T-helper 2 cell treated with Interferon-gamma antibody and Interleukin-4, amounts not matched to agents 5 μg/mL and 100 μg/mL, for 36 hours (primary cell): ENCODE measurements around the gene IGF2.

Experiments
- DNase-seq: peaks from one replicate; pipeline ENCODE4 v3.0.0; 2021; ENCODE audit warnings: low spot score
- H3K27ac Mint-ChIP-seq: one replicate; pipeline ENCODE4 v1.8.0; 2021; ENCODE audit warnings: mild to moderate bottlenecking, mixed read lengths
- H3K27me3 Mint-ChIP-seq: one replicate; pipeline ENCODE4 v1.8.0; 2021; ENCODE audit warnings: low read depth, mixed read lengths
- H3K36me3 Mint-ChIP-seq: one replicate; pipeline ENCODE4 v1.8.0; 2021; ENCODE audit warnings: low read depth, mixed read lengths
- H3K4me1 Mint-ChIP-seq: one replicate; pipeline ENCODE4 v1.8.0; 2021; ENCODE audit warnings: low read depth, mixed read lengths
- H3K4me3 Mint-ChIP-seq: one replicate; pipeline ENCODE4 v1.8.0; 2022; ENCODE audit warnings: mild to moderate bottlenecking, moderate library complexity, mixed read lengths
- H3K9me3 Mint-ChIP-seq: one replicate; pipeline ENCODE4 v1.8.0; 2021; ENCODE audit warnings: mixed read lengths

Gene IGF2

GRCh38 chr11:2164861-2165555, 25.8 kb upstream of the IGF2 start:
- no peaks in the 10 kb centered on the region for H3K9me3 Mint-ChIP-seq
- H3K4me1 Mint-ChIP-seq = no peaks in the 10 kb centered on the region
- H3K36me3 Mint-ChIP-seq = no peaks in the 10 kb centered on the region
- H3K4me3 Mint-ChIP-seq = no peak overlapping the region
- H3K27ac Mint-ChIP-seq = no peak overlapping the region
- DNase-seq = no peak
- H3K27me3 Mint-ChIP-seq = no peaks in the 10 kb centered on the region

- Mint-ChIP-seq H3K27me3 (no peaks in the 10 kb centered on the region), H3K4me3 (no peak overlapping the region), H3K9me3 (no peaks in the 10 kb centered on the region), H3K36me3 (no peaks in the 10 kb centered on the region), H3K4me1 (no peaks in the 10 kb centered on the region), H3K27ac (no peak overlapping the region)
- no peak for DNase-seq
Measured at GRCh38 chr11:2164081-2164480, 24.9 kb upstream of the IGF2 start.

GRCh38 chr11:2163428-2163978, 24.3 kb upstream of the IGF2 start:
- no peak overlapping the region for H3K4me3 Mint-ChIP-seq
- no peak overlapping the region for H3K27ac Mint-ChIP-seq
- H3K36me3 Mint-ChIP-seq = no peaks in the 10 kb centered on the region
- no peaks in the 10 kb centered on the region for H3K4me1 Mint-ChIP-seq
- no peak for DNase-seq
- H3K9me3 Mint-ChIP-seq = no peaks in the 10 kb centered on the region
- H3K27me3 Mint-ChIP-seq = no peaks in the 10 kb centered on the region

GRCh38 chr11:2160736-2161259, 21.6 kb upstream of the IGF2 start, which contains the start of gene INS:
INS (minus strand) TSS chr11:2161209; CDS start chr11:2160971, 238 bp downstream.
- H3K27ac Mint-ChIP-seq = no peak within 1 kb of the TSS
- no peak for DNase-seq
- no peaks in the 10 kb centered on the region for H3K36me3 Mint-ChIP-seq
- H3K4me1 Mint-ChIP-seq = no peaks in the 10 kb centered on the region
- H3K4me3 Mint-ChIP-seq = no peak within 1 kb of the TSS
- H3K9me3 Mint-ChIP-seq = no peaks in the 10 kb centered on the region
- H3K27me3 Mint-ChIP-seq = no peaks in the 10 kb centered on the region

- no peaks in the 10 kb centered on the region for H3K27me3 Mint-ChIP-seq
- no peak overlapping the region for H3K4me3 Mint-ChIP-seq
- no peak overlapping the region for H3K27ac Mint-ChIP-seq
- DNase-seq = no peak
- no peaks in the 10 kb centered on the region for H3K4me1 Mint-ChIP-seq
- H3K9me3 Mint-ChIP-seq = no peaks in the 10 kb centered on the region
- H3K36me3 Mint-ChIP-seq = no peaks in the 10 kb centered on the region
Measured at GRCh38 chr11:2159536-2160413, 20.6 kb upstream of the IGF2 start.

- H3K9me3 Mint-ChIP-seq = no peaks in the 10 kb centered on the region
- H3K4me1 Mint-ChIP-seq = no peaks in the 10 kb centered on the region
- H3K4me3 Mint-ChIP-seq = no peak overlapping the region
- no peaks in the 10 kb centered on the region for H3K27me3 Mint-ChIP-seq
- no peak for DNase-seq
- no peaks in the 10 kb centered on the region for H3K36me3 Mint-ChIP-seq
- no peak overlapping the region for H3K27ac Mint-ChIP-seq
Measured at GRCh38 chr11:2158966-2159365, 19.8 kb upstream of the IGF2 start.

GRCh38 chr11:2158296-2158737, 19.1 kb upstream of the IGF2 start:
- H3K27ac Mint-ChIP-seq = no peak overlapping the region

GRCh38 chr11:2157294-2158040, 18.3 kb upstream of the IGF2 start:
- Mint-ChIP-seq H3K9me3 (no peaks in the 10 kb centered on the region), H3K4me1 (no peaks in the 10 kb centered on the region), H3K27me3 (no peaks in the 10 kb centered on the region), H3K4me3 (no peak overlapping the region), H3K27ac (no peak overlapping the region), H3K36me3 (no peaks in the 10 kb centered on the region)
- DNase-seq = no peak

More at GRCh38 chr11:2158296-2158737, 19.1 kb upstream of the IGF2 start:
- Mint-ChIP-seq H3K27me3 (no peaks in the 10 kb centered on the region), H3K9me3 (no peaks in the 10 kb centered on the region), H3K4me1 (no peaks in the 10 kb centered on the region), H3K36me3 (no peaks in the 10 kb centered on the region), H3K4me3 (no peak overlapping the region)
- DNase-seq = no peak

GRCh38 chr11:2156416-2157182, 17.4 kb upstream of the IGF2 start:
- H3K4me1 Mint-ChIP-seq = peaks cover 3% of the 10 kb centered on the region
- H3K9me3 Mint-ChIP-seq = no peaks in the 10 kb centered on the region
- DNase-seq = peak; percentile 38
- H3K36me3 Mint-ChIP-seq = no peaks in the 10 kb centered on the region
- no peaks in the 10 kb centered on the region for H3K27me3 Mint-ChIP-seq
- H3K4me3 Mint-ChIP-seq = no peak overlapping the region
- no peak overlapping the region for H3K27ac Mint-ChIP-seq

- Mint-ChIP-seq H3K4me3 (no peak overlapping the region), H3K36me3 (no peaks in the 10 kb centered on the region), H3K27me3 (peaks cover 8% of the 10 kb centered on the region), H3K27ac (no peak overlapping the region), H3K9me3 (no peaks in the 10 kb centered on the region), H3K4me1 (peaks cover 5% of the 10 kb centered on the region)
- DNase-seq = no peak
Measured at GRCh38 chr11:2155511-2155910, 16.3 kb upstream of the IGF2 start.

GRCh38 chr11:2154889-2155288, 15.7 kb upstream of the IGF2 start:
- DNase-seq = no peak
- Mint-ChIP-seq H3K4me1 (peaks cover 5% of the 10 kb centered on the region), H3K4me3 (no peak overlapping the region), H3K27me3 (peaks cover 13% of the 10 kb centered on the region), H3K9me3 (no peaks in the 10 kb centered on the region), H3K36me3 (no peaks in the 10 kb centered on the region), H3K27ac (no peak overlapping the region)

GRCh38 chr11:2154195-2154585, 15.0 kb upstream of the IGF2 start:
- Mint-ChIP-seq H3K27me3 (peaks cover 16% of the 10 kb centered on the region), H3K4me1 (peaks cover 5% of the 10 kb centered on the region), H3K9me3 (no peaks in the 10 kb centered on the region), H3K36me3 (no peaks in the 10 kb centered on the region), H3K4me3 (no peak overlapping the region), H3K27ac (no peak overlapping the region)
- no peak for DNase-seq

- Mint-ChIP-seq H3K4me1 (peaks cover 5% of the 10 kb centered on the region), H3K36me3 (no peaks in the 10 kb centered on the region), H3K27me3 (peaks cover 21% of the 10 kb centered on the region), H3K9me3 (no peaks in the 10 kb centered on the region), H3K27ac (no peak overlapping the region), H3K4me3 (no peak overlapping the region)
- no peak for DNase-seq
Measured at GRCh38 chr11:2153581-2154194, 14.5 kb upstream of the IGF2 start.
